Measurements from ENCODE around the gene SLC36A3.

SLC36A3 gene

GRCh38 chr5:151267491-151268260, 35.9 kb downstream of the SLC36A3 start:
- TF ChIP-seq CTCF (IDR thresholded peaks at IDR 0.05; ENCODE audit: insufficient read depth, low read depth, low read length, missing control alignments) = no peak
- DNase-seq (ENCODE audit: low read depth) = no peak

GRCh38 chr5:151264113-151264512, 39.5 kb downstream of the SLC36A3 start:
- peak; percentile 15 for TF ChIP-seq CTCF (IDR thresholded peaks at IDR 0.05; ENCODE audit: insufficient read depth, low read depth, low read length, missing control alignments)
- peak; percentile 97 for DNase-seq (ENCODE audit: low read depth)

More at GRCh38 chr5:151267491-151268260, 35.9 kb downstream of the SLC36A3 start:
- no peak overlapping the region for H3K4me3 ChIP-seq (ENCODE audit: low read length)

GRCh38 chr5:151262532-151262931, 41.0 kb downstream of the SLC36A3 start:
- TF ChIP-seq CTCF (IDR thresholded peaks at IDR 0.05; ENCODE audit: insufficient read depth, low read depth, low read length, missing control alignments) = no peak
- H3K4me3 ChIP-seq (ENCODE audit: low read length) = no peak overlapping the region
- DNase-seq (ENCODE audit: low read depth) = no peak

More at GRCh38 chr5:151264113-151264512, 39.5 kb downstream of the SLC36A3 start:
- H3K4me3 ChIP-seq (ENCODE audit: low read length) = peak overlapping the region; percentile 6

GRCh38 chr5:151259931-151260330, 43.6 kb downstream of the SLC36A3 start:
- TF ChIP-seq CTCF (IDR thresholded peaks at IDR 0.05; ENCODE audit: insufficient read depth, low read depth, low read length, missing control alignments) = no peak
- H3K4me3 ChIP-seq (ENCODE audit: low read length) = no peak overlapping the region
- no peak for DNase-seq (ENCODE audit: low read depth)

GRCh38 chr5:151258816-151259215, 44.8 kb downstream of the SLC36A3 start:
- no peak for DNase-seq (ENCODE audit: low read depth)
- H3K4me3 ChIP-seq (ENCODE audit: low read length) = no peak overlapping the region
- TF ChIP-seq CTCF (IDR thresholded peaks at IDR 0.05; ENCODE audit: insufficient read depth, low read depth, low read length, missing control alignments) = no peak

- TF ChIP-seq CTCF (IDR thresholded peaks at IDR 0.05; ENCODE audit: insufficient read depth, low read depth, low read length, missing control alignments) = no peak
These were observed 45.4 kb downstream of the SLC36A3 start for GRCh38 chr5:151258201-151258611.

GRCh38 chr5:151257731-151258181, 45.8 kb downstream of the SLC36A3 start:
- peak overlapping the region; percentile 2 for H3K4me3 ChIP-seq (ENCODE audit: low read length)
- DNase-seq (ENCODE audit: low read depth) = peak; percentile 97
- no peak for TF ChIP-seq CTCF (IDR thresholded peaks at IDR 0.05; ENCODE audit: insufficient read depth, low read depth, low read length, missing control alignments)

More at GRCh38 chr5:151258201-151258611, 45.4 kb downstream of the SLC36A3 start:
- H3K4me3 ChIP-seq (ENCODE audit: low read length) = no peak overlapping the region
- no peak for DNase-seq (ENCODE audit: low read depth)

Measured in epithelial cell of esophagus (primary cell).